GM20431 (cell line): ENCODE measurements around the gene RBFOX2.
"Not testable (repeated sequence)": the region's sequence is repeated elsewhere in the genome, so short reads cannot be mapped to it uniquely, and the experiment has no call there.

Experiments
- in situ Hi-C: fragments of 300-500 bp; cut with MseI, MboI; formaldehyde crosslinking; loops from one replicate; pipeline ENCODE4 v1.15.0; 2020; ENCODE audit warnings: low sequenced_read_pairs; ENCODE audit not compliant: unreplicated experiment

RBFOX2 gene

DNA sequence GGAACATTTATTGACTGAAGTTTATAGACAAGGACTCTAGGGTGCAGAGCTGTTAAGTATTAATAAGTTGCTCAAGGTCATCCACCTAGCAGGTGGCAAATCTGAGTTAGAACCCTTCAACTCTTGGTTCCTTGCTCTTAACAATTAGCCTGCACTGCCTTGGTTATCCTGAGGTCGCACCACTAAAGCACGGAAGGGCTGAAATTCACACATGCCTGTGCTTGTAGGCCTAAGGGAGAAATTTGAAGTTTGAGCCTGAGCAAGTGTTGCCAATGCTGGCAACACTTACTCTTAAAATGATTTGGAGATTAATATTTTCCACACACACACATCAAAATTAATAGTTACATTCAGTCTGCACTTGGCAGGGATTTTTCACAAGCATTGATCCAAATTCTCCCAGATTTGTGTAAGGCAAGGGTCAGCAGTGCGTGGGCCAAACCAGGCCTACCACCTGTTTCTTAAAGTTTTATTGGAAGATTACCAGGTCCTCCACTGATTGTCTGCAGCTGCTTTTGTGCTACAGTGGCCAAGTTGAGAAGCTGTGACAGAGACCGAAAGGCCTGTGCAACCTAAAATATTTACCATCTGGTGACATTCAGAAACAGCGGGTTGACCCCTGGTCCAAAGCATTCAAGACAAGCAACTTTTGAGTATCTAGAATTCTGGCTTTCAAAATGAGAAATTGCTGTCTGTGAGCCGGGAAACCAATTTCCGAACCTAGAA, 294.7 kb downstream of the RBFOX2 start:
- in situ Hi-C loops, result no loop called here

DNA sequence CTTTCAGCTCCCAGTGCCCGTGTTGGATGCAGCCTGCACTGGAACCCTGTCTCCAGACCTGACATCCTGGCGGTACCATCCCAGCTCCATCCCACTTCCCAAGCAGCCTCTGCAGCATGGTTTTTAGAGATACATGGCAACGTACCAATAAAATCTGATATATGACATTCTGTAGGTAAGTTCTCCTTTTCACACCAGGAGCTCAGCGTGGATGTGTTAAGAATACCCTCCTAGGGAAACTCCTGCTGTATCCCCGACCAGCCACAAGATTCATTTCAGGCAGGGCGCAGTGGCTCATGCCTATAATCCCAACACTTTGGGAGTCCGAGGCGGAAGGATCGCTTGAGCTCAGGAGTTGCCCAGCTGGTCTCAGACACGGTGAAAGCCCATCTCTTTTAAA, 295.6 kb downstream of the RBFOX2 start:
- in situ Hi-C loops, result no loop called here

DNA sequence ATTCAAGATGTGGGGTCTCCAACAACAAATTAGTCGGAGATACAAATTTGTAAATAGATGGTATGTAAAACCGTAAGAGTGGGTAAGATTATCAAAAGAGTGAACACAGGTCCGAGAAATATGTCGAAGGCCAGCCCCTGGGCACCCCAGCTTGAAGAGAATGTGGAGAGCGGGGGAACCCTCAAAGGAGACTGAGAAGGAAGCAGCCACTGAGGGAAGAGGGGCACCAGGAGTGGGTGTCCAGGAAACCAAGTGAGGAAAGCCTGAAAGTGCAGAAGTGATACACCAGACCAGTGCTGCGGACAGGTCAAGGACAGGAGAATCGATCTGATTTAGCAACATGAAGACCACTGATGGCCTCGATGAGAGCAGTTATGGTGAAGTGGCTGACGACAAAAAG, 296.5 kb downstream of the RBFOX2 start:
- in situ Hi-C loops, result no loop called here

DNA sequence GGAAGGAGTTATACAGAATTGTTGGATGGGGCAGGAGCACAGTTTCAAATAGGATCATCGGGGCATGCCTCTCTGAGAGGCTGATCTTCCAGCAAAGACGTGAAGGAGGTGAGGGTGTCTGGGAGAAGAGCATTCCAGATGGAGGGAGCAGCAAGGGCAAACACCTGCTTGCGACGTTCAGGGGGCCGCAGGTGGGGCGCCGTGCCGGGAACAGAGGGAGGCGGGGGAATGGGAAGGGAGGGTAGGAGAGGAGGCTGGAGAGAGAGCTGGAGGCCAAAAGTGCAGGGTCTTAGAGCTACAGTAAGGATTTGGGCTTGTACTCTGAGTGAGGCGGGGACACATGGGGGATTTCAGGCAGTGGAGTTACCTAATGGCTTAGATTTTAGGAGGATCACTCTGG, 297.3 kb downstream of the RBFOX2 start:
- in situ Hi-C loops, result no loop called here

DNA sequence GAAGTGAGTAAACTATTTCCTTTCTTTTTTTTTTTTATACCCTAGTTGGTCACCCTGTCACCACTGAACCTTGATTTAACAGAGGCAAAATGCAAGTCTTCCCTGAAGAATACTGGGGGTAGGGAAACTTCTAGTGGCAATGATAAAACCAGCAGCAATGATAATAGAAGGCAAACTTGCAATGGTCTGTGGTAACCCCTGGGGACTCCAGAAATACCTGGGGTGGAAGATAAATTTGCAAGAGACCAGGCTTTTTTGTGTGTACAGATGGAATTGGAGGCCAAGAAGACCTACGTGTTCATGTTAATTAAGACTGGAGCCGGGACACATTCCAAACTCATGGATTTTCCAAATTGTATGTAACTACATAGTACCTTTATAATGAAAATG, 299.3 kb downstream of the RBFOX2 start:
- in situ Hi-C loops, result no loop called here

DNA sequence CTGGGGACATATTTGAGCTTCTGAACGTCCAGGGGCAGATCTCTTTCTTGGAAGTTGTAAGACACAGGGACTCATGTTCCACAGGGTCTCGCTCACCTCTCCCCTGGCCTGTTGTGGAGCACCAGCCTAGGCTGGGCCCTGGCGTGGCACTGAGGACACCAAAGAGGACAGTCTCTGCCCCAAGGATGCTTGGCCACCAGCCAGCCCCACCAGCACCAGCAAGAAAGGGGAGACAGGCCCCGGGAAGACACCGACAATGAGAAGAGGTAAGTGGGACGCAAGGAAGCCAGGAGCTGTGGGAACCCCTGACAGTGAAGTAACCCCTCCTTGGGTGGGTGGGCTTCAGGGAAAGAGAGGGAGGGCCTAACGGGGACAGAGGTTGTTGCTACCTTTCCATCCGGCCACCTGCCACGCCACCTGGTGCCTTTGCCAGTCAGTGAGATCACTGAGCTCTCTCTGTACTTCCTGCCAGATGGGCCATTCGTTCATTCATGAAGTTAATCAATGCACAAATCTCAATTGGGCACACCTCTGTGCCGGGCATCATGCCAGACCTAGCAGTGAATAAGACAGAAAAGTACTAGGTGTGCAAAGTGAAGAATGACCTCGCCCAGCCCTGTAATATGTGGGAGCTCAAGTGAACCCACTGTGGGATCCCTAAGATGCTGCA, 299.9 kb downstream of the RBFOX2 start:
- in situ Hi-C loops, result no loop called here

DNA sequence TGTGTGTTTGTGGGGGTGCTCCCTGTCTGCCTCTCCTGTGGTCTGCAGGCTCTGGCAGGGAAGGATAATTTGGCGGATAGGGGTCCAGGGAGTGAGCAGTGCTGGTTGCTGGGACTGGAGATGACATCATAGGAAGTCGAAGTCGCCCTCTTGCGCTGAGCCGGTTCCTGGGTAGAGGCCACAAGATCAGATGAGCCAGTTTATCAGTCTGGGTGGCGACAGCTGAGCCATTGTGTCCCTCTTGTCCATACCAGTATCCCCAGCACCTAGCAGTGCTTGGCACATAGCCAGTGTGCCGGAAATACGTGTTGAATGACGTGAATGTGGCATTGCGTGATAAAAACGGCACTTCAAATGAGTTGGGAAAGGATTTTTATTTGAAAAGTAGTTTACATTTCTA, 301.2 kb downstream of the RBFOX2 start:
- in situ Hi-C loops, result no loop called here

DNA sequence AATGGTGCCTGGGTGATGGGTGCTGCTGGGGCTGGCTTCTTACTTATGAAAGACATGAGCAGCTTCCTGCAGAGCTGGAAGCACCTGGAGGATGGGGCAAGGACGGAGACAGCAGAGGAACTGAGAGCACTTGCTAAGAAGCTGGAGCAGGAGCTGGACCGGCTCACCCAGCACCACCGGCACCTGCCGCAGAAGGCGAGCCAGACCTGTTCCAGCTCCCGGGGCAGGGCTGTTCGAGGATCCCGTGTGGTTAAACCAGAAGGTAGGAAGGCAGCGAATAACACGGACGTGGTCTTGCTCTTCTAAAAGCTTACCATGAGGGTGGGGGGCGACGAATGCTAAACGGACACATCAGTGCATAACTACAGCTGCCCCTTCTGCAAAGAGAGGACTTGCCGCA, 301.7 kb downstream of the RBFOX2 start:
- in situ Hi-C loops, result no loop called here

DNA sequence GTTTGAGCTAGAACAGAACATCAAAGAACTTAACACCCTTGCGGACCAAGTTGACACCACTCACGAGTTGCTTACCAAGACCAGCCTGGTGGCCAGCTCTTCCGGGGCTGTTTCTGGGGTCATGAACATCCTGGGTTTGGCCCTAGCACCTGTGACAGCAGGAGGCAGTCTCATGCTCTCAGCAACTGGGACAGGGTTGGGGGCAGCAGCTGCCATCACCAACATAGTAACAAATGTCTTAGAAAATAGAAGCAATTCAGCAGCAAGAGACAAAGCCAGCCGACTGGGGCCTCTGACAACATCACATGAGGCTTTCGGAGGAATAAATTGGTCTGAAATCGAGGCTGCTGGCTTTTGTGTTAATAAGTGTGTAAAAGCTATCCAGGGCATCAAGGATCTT, 302.2 kb downstream of the RBFOX2 start:
- in situ Hi-C loops, result no loop called here

DNA sequence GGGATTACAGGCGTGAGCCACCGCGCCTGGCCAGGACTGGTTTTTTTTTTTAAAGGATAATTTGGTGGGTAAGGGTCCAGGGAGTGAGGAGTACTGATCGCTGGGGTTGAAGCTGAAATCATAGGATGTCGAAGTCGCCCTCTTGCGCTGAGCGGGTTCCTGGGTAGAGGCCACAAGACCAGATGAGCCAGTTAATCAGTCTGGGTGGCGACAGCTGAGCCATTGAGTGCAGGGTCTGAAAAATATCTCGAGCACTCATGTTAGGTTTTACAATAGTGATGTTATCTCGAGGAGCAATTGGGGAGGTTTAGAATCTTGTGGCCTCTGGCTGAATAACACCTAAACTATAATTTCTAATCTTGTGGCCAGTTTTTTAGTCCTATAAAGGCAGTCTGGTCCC, 303.1 kb downstream of the RBFOX2 start:
- in situ Hi-C loops, result no loop called here

DNA sequence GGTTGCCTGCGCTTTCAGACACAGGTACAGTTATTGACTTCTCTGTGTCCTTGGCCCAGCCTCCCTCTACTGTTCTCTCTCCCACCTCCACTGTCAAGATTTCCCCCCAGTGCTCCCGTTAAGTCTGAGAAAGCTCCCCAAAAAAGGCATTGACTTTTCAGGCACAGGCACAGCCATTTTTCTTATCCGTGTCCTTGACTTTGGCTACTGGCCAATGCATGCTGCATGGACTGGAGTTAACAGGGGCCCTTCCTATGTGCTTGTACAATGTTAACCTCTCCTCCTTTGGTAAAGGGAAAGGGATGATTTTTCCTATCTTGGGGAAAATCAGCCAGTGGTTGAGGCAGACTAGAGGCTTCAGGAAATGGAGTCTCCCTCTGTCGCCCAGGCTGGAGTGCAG, 306.7 kb downstream of the RBFOX2 start:
- in situ Hi-C loops, result no loop called here

DNA sequence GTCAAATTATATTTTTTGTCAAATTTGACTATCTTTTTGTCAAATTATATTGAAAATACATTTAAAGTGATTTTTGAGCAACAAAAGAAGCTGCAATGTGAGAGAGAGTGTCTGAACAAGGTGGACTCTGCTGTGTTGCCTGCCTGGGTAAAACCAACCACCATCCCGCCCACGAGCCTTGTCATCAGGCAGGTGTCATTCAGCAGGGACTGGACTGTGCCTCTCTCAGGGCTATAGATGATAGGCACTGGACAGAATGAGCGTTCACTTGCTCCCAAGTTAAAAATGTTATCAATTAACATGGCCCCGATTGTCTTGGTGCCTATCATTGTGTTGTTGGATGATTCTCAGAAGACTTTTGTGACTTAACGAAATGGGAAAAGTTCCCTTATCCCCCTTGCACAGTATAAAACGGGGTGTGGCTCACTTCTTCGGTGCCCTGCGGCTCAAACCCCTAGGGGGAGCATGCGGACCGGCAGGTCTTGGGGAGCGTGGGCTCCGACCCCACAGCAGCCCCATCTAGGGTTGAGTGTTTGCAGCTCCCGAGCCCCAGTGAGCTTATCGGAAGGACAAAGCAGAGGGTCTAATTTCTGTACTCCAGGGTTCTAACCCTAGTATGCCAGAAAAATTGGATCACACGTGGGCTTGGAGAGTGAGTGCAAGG, 309.3 kb downstream of the RBFOX2 start:
- in situ Hi-C loops, result no loop called here

DNA sequence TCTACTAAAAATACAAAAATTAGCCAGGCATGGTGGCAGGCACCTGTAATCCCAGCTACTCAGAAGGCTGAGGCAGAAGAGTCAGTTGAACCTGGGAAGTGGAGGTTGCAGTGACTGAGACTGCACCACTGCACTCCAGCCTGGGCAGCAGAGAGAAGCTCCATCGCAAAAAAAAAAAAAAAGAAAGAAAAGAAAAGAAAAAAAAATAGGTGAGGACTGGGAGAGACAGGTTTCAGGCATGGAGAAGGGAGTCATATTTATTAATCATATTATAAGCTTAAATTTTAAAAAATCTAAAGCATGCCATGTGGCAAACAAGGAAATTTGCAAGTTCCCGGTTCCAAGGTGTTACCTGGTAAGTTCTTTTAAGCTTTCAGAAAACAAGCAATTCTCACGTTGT, 311.1 kb downstream of the RBFOX2 start, which contains the start of gene APOL5:
Gene APOL5, plus strand, starts transcription at position 301 of the 400 bp plus-strand sequence. Its CDS starts 0 bp downstream, at position 301.
- in situ Hi-C loops, result no loop called here

DNA sequence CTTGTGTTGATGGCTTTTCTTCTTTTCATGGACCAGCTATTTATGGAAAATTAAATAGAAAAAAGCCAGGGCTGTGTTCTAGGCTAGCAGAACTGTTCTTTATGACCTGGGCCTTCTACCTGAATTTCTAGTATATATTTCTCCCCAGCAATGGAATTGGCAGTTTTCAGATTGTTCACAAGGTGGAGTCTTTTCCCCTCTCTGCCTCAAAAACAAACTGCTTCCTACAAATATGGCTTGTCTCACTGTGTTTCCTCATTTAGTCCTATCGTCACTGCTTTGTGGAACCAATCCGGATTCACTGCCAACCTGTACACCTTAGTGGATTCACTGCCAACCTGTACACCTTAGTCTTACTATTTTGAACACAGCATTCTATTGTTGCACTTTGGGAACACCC, 316.0 kb downstream of the RBFOX2 start:
- in situ Hi-C loops, result no loop called here

DNA sequence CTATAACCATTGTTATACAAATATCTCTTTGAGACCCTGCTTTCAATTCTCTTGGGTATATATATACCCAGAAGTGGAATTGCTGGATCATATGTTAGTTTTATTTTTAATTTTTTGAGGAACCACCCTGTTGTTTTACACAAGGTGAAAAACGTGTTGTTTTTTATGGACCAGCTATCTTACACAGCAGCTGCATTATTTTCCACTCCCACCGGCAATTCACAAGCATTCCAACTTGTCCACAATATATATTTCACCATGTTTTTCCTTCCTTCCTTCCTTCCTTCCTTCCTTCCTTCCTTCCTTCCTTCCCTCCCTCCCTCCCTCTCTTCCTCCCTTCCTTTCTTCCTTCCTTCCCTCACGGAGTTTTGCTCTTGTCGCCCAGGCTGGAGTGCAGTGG, 317.3 kb downstream of the RBFOX2 start:
- in situ Hi-C loops, result no loop called here

DNA sequence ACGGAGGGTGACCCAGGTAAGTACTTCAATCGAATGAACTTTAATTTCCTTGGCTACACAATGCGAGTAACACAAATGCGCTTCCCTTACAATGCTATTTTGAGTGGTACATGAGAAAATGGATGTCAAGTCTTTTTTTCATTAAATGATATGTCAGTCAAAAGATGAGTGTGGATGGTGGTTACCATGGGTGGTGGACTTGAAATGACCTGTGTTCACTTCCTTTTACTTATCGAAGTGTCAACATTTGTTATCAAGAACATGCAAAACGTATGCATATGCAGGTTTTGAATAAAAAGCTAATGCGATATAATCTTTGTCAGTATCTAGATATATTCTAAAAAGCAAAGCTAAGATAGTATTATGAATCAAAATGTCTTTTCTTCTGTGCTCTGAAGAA, 319.7 kb downstream of the RBFOX2 start:
- in situ Hi-C loops, result no loop called here

DNA sequence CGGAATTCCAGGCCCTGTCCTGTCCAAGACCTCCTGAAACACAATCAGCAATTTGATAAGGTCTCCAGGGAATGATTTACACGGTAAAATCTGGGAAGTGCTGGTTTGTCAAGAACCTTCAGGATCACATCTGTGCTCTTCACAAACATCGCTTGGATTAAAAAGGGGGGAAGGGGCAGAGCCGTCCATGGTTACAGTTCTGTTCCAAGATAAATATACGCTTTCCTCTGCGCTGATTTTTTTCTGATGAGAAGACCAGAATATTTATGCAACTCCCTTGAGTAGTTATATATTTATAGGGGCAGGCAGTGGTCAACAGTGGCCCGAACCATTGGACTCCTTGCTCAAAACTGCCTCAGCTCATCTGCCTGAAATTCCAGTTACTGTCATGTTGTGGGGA, 320.2 kb downstream of the RBFOX2 start:
- in situ Hi-C loops, result no loop called here

DNA sequence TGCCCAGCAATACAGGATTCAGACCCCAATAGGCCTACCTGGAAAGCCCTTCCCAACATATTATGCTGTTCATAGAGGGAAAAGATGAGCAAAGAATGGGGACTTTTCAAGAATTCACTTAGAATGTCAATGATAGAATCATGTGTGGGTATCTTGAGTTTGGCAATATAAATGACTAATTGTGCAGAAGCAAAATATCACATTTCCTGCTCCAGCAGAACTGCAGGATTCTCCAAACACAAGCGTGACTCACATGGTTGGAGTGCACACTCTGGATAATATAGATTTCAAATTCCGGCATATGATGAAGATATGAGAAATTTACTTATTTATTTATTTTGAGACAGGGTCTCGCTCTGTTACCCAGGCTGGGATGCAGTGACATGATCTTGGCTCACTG, 323.5 kb downstream of the RBFOX2 start:
- in situ Hi-C loops, result no loop called here

DNA sequence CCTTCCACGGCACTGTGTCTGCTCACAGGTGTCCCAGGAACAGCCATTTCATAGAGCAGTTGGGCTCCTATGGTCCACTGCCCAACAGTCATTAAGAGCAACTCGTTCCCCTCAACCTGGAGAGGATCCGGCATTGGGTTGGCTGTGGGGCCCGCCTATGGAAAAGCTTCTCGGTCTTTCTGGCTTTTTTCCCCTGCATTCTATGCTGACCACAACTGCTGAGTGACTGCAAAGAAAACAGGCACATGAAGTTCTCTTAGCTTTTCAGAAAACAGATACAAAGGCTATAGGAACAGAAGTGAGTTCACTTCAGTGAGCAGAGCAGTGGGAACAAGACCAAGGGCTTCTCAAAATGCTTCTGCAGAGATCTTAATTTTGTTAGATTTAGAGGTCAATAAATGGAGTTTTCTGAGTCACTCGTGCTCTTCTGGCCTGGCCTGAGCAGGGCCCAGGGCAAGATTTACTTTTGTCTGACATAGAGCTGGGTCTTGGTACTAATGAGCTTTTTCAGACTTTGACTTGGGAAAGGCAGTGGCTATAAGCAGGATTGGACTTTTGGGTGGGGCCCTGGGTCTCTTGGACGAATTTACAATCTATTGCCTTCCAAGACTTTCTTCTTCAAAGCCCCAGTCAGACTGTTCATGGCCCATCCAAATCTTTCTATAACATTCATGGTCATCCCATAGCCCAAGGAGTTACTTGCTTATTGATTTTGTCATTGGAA, 324.6 kb downstream of the RBFOX2 start:
- in situ Hi-C loops, result no loop called here

DNA sequence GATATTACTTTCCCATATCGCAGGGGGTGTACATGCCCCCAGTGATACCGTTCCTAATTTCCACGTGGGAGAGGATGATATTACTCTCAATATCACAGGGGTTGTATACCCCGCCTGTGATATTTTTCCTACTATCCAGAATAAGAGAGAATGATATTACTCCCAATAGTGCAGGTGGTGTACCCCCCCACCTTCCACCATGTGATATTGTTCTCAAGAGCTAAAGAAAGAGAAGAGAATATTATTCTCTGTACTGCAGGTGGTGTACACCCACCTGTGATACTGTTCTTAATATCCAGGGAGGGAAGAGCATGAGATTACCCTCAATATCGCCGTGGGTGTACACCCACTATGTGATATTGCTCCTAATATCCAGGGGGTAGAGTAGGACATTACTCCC, 328.8 kb downstream of the RBFOX2 start:
- in situ Hi-C loops, result not testable (repeated sequence)

DNA sequence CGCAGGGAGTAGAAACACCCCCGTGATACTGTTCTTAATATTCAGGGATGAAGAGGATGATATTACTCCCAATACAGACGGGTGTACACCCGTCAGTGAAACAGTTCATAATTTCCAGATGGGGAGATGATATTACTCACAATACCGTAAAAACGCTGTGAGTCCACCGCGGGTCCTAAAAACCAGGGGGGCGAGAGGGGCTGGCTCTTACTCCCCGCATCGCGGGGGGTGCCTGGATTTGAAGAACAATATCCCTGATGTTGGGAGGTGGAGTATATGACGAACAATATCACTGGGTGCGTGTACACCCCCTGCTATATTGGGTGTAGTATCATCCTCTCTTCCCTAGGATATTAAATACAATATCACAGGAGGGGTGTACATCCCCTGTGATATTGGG, 331.5 kb downstream of the RBFOX2 start:
- in situ Hi-C loops, result no loop called here
